ENCODE results near the gene PLEKHH3.

GRCh38 chr17:42655528-42655927, 21.3 kb downstream of the PLEKHH3 start:
- no peak for TF ChIP-seq BCL11A (IDR thresholded peaks at IDR 0.05; ENCODE audit: low read depth, low read length)
- no peak for TF ChIP-seq WRNIP1 (IDR thresholded peaks at IDR 0.05; ENCODE audit: borderline replicate concordance, low read depth, low read length)
- no peak for TF ChIP-seq BMI1 (IDR thresholded peaks at IDR 0.05; ENCODE audit: borderline replicate concordance)
- TF ChIP-seq EP300 (IDR thresholded peaks at IDR 0.05; ENCODE audit: borderline replicate concordance in 1 of 2, control insufficient read depth in 1 of 2, low read depth in 2 of 2, low read length in 2 of 2): no peak; a peak in 1 of 4 replicates
- no peak for TF ChIP-seq CTCF (IDR thresholded peaks at IDR 0.05 in 2 of 3, conservative IDR thresholded peaks at IDR 0.05 in 1 of 3; ENCODE audit: control insufficient read depth in 2 of 3, extremely low read depth in 1 of 3, insufficient read depth in 1 of 3, low read depth in 3 of 3, low read length in 3 of 3)
- TF ChIP-seq CREB1 (IDR thresholded peaks at IDR 0.05; ENCODE audit: low read depth): no peak
- no peak for TF ChIP-seq NFIC (IDR thresholded peaks at IDR 0.05; ENCODE audit: low read depth, low read length)
- TF ChIP-seq CBFB (IDR thresholded peaks at IDR 0.05; ENCODE audit: low read depth): no peak
